CD4-positive, alpha-beta T cell treated with Interleukin-15 for 4 hours (primary cell): ENCODE measurements around the gene MME.

Source experiments
- DNase-seq: peaks from one replicate; pipeline ENCODE4 v3.0.0-alpha.2; 2020; ENCODE audit warnings: low spot score

Gene MME

DNA sequence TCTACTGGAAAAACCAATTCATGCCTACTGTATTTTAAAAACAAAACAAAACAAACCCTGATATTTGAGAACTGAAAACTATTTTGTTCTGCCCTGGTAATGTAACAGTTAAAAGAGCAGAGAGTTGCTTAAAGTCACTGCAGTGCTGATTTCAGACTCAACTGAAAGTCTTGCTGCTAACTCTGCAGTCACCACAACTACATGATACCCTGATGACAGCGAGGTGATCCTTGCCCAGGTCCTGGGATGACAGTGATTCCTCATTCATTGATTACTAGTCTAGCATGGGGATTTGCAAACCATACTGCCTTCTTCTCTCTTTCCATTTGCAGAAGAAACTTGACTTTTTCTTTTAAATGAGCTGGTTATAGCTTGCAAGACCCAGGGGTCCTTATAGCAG is 67.5 kb downstream of the MME start:
- no peak for DNase-seq

DNA sequence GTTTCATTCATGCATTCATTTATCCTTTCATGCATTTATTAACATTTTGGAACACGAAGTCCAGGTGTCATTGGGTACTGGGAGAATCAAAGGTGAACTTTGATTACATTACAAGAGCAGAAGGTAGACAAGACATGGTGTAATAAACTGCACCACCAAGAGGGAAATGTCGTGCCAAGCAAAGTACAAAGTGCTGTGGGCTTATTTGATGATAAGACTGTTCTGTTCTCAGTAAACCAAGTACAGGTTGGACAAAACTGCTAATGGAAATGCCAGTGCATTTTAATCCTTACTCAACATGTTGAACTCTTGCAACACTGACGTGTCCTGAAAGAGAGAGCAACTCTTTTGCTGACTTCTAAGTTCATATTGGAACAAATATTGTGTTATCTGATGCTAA is 69.4 kb downstream of the MME start:
- no peak for DNase-seq

DNA sequence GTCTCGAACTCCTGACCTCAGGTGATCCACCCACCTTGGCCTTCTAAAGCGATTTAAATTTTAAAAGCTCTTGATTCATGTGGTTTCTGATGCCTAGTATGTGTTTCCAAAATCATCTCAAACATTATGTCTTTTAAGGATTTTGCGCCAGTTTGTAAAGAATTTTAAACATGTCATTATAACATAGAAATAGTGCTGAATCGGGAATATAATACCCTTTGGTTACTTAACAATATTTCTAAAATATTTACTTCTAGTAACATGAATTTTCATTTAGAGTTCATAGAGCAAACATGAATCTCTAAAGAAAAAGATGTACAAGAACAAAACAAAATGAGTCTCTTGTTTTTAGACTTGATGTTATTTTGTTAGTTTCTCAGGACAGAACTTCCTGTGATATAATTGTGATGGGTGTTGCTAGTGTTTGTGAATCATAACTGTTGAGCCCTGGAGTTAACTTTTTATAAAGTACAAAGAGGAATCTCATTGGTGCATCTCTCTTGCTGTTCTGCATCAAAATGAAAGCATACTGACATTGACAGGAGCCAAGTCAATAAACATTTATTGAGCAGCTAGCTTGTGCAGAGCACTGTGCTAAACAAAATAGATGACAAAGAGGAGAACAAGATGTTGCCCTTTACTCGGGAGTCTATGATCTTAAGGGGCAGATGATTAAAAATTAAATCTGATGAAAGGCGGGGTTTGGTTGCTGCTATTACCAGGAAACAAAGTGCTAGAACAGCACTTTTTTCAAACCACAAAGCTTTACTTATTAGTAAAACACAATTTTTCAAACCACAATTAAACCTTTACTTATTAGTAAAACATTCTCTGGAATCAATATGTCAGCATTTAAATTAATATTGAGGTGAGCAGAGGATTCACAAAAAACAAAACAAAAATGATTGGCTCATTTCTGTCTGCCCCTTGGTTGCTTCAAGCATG is 73.4 kb downstream of the MME start:
- no peak for DNase-seq

DNA sequence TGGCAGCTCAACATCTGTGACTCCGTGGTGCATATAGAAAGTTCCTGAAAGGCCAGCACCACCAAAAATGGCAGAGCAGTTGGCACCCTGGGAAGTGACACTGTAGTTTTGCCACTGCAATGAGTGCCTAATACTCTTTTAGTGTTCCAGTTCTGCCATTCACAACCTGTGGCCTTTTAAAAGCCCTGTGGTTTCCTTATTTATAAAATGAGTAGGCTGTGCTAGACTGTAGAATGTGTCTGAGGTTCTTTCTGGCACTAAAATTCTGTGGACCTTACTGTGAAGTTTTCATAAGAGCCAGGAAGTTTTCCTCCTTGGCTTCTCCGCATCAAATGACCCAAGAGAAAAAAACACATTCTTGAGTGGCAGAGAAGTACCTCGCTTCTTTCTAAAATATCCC is 74.1 kb downstream of the MME start:
- no peak for DNase-seq

DNA sequence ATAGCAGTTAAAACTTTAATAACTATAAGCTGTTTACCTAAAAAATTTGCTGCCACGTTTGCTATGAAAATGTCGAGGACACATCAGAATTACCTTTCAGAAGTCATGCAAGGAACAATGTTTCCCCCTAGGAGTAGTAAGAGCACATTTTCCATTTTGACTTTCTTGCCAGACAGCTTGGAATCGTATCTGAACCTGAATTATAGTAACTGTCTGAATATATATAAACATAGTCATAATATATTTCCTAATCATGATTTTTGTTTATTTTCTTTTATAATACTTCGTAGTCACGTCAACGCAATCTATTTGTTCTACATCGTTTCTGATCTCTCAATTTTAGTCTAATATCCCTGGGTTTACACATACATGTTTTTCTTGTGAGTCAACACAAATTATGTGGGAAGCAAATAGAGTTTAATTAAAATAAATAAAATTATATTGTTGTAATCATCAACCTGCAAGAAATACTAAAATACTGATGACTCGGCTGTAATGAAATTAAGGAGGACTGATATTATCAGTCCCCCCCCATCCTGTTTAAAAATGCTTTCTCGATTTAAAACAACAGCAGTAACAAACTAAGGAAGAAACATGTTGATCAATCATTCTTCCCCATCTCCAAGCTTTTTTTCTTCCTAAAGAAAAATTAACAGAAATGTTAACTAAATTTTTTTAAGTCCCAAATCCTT is 78.4 kb downstream of the MME start:
- DNase-seq: no peak

DNA sequence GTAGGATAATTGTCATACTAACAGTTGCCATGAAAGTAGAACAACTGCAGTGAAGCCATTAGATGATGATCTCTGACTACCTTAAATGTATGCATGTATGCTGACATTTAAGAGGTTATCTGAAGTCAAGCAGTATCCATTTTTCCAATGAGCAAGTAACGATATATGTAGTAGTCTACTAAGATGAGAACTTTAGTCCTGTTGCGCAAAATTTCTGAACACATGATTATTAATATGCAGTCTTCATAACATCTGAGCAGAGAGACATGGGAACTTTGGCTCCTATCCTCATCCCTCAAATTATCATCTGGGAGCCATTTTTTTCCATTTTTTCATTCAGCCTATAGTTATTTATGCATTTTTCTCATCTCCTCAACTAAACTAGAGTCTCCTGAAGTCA is 79.2 kb downstream of the MME start:
- DNase-seq: no peak

DNA sequence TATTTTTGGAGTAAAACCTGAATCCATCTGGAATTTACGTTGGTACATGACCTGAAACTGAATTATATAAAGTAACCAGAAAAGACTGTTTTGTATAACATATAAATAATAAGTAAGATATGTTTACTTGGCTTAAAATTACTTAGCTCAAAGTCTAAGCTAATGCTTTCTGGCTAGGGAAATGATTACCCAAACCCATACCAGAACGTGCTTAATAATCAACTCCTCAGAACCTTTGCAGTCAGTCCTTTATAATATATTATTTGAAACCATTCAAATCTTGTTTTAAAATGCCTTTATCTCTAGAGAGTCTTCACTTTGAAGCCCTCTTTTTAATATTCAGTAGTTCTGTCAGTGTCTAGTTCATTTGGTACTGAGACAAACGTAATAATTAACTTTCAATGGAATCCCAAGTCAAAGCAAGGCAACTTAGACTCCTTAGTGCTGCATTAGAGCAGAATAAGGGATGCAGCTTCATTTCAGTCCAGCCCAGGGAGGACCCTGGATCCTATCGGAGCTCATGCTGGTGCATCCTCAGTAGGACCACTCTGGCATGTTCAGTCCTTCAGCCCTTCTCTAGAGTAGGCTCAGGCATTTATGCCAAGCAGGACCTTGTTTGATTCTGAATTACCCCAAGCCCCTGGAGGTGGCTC is 81.6 kb downstream of the MME start:
- DNase-seq: no peak

DNA sequence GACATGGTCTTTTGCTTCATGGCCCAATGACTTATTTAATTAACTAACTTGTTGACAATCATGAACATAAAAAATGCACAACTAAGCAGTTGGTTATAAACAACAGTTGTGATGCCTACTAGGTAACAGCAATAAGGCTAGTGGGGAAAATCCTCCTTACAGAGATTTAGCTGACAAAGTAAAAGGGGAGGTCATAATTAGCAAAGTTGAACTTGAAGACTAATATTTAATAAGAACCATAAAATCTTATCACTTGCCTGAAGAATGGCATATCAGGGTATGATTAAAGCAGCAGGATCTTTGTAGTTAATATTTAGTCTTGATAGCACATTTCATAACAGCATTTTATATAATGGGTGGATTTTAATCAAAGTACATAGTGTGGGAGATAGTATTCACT is 84.2 kb downstream of the MME start:
- no peak for DNase-seq

DNA sequence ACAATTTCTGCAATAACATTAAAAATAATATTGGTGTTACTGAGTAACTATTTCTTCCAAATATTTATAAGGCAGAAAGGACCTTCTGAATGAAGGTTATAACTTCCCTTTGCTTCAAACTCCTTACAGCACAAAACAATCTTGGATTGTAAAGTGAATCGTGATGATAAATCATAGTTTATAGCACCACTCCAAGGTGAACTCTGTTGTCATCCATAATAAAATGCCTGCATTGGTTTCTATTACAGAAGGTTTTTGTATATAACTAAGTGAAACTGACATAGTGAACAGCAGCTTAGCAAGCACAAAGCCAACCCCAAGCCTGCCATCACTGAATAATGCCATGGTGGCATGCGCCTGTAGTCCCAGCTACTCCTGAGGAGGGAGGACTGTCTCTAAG is 86.3 kb downstream of the MME start:
- no peak for DNase-seq

DNA sequence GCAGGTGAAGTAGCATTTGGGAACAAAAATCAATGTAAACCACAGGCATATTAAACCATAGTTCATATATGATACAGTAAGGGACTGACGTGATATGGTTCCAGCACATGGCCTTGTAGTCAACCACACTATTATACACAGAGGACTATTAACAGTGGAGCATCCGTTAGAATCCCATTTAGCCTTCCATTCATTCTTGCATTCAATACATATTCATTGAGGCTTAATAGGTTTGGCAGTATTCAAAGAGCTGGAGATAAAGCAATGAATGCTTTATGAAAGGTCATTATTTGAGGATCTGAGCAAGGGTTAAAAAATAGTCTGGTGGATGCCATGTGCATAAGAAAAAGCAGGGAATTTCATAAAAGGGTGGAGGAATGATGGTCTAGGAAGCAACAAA is 89.1 kb downstream of the MME start:
- no peak for DNase-seq

DNA sequence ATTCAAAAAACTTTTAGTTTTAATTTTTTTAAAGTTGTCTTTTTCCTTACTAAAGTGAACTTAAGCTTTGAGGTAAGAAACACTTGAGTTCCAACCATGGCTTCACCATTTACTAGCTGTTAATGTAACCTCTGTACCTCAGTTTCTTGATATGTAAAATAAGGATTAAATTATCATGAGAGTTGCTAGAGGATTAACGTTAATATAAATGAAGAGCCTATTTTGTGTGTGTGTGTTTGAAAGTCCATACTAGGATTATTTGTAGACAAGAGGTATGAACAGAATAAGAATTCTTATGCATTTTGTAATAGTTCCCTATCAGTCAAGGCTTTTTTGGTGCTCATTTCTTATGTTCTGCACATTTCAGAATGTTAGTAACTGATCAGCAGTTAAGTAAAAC is 93.7 kb downstream of the MME start:
- no peak for DNase-seq

DNA sequence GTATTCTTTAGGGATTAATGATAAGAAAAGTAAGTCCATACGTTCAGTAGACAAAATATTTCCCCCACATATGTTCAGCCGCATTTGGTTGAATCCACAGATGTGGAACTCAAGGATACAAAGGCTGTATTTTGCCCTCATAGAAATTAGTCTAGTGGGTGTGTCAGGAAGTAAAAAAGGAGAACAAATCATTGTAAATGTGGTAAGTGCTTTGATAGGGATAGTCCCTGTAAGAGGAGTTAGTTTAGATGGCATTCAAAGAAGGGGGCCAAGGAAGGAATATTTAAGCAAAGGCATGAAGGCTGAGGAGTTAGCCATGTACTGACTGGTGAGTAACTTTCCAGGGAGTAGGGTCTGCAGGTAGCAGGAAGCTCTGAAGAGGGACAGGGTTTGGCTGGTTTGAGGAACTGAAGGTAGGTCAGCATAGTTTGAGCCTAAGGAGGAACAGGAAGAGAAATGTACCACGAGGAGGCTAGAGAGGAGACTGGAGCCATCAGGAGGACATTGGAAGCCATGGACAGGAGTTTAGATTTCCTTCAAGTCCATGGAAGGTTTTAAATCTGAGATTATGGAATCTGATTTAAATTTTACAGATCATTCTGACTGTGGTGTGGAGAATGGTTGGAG is 98.8 kb downstream of the MME start:
- DNase-seq: no peak

DNA sequence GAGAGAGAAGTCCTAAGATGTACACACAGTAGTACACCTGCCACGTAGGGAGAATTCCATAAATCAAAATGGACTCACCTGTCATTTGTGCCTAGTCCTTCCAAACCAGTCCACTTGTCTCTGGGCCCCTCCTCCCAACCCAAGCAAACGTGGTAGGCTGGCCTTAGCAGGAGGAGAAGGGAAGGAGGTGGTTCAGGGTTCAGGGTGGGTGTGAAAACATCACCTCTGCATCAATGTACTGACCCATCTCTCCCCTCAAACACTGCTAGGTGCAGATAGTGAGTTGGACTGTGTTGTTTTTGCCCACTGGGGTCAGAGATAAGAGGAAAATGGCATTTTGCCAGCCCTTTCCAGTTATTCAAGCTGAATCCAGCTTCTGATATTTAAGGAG is 99.3 kb downstream of the MME start:
- DNase-seq: no peak

DNA sequence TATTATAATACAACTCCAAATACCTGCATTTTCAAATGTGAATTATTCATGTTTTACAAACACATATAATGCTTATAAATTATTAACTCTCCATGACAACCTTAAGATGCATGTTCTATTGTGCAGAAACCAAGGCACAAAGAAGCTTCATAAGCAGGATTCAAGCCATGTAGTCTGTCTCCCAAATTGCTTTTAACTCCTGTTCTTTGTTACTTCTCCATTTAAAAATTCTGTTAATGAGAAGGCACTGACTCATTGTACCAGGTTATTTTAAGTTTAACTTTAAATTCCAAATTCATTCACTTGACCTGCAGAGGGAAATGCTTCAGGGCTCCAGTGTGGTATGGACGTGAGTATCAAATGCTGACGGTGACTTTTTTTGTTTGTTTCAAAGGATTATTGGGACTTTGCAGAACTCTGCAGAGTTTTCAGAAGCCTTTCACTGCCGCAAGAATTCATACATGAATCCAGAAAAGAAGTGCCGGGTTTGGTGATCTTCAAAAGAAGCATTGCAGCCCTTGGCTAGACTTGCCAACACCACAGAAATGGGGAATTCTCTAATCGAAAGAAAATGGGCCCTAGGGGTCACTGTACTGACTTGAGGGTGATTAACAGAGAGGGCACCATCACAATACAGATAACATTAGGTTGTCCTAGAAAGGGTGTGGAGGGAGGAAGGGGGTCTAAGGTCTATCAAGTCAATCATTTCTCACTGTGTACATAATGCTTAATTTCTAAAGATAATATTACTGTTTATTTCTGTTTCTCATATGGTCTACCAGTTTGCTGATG is 100.0 kb downstream of the MME start:
- DNase-seq: no peak

DNA sequence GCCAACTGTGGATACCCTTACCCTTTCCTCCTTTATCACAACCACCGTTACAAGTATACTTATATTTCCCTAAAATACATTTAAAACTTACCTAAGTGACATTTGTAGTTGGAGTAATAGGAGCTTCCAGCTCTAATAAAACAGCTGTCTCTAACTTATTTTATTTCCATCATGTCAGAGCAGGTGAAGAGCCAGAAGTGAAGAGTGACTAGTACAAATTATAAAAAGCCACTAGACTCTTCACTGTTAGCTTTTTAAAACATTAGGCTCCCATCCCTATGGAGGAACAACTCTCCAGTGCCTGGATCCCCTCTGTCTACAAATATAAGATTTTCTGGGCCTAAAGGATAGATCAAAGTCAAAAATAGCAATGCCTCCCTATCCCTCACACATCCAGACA is 102.3 kb downstream of the MME start:
- no peak for DNase-seq

DNA sequence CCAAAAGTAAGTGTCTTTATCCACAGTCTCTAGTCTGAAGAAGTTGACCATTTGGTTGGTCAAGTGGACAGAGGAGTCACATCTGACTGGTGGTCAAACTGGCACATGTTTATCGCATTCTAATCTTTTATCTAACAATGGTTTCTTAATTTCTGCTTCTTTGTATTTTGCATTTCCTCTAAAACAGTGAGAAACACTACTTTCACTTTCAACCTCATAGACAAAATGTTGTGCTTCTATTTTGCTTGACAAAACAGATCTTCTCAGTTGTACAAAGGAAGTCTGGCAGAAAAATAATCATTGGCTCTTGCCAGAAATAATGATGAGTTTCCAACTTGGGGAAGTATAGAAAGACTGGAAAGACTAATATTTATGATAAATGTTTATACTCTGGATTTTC is 103.9 kb downstream of the MME start:
- no peak for DNase-seq

DNA sequence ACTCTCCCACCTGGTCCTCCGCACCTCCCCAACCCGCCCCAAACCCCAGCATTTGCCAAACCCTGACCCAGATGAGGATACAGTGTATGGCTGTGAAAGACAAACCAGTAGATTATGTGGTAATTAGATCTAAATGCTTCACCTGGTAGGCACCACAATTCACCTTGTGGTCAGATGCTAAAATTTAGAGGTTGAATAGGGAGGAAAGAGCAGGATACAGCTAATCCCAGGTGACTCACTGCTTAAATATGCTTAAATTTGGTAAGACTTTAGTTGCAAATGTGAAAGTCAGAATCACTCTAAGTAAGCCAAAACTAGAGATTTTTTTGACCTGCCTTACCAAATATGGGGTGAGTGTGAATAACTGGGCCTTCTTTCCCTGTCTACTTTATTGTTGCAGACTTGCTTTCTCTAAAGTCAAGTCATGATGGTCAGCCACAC is 105.5 kb downstream of the MME start:
- no peak for DNase-seq

DNA sequence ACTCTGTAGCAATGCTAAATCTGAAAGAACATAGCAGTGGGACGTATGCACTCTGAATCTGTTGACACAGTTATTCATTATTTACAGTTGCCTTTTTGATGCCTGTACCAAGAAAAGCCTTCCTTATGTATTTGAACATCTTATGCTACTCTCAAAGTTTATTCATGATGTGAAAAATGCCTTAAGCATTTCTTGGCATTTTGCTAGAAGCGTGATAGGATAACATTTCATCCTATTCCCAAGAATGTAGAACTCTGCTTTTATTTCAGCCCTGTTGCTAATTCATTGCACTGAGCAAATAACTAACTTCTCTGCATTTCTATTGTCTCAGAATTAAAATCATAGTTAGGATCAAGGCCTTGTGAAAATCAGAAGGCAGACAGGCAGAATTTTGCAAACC is 107.9 kb downstream of the MME start:
- no peak for DNase-seq

DNA sequence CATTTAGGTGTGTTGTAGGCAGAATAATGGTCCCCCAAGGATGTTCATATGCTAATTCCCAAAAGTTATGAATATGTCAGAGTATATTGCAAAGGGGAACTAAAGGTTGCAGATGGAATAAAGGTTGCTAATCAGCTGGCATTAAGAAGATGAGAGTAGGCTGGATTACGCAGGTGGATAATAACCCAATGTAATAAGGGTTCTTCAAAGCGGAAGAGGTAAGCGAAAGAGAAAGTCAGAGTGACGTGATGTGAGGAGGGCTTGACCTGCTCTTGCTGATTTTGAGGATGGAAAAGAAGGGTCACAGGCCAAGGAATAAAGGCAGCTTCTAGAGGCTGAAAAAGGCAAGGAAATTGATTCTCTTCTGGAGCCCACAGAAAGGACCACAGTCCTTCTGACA is 109.4 kb downstream of the MME start:
- DNase-seq: no peak

DNA sequence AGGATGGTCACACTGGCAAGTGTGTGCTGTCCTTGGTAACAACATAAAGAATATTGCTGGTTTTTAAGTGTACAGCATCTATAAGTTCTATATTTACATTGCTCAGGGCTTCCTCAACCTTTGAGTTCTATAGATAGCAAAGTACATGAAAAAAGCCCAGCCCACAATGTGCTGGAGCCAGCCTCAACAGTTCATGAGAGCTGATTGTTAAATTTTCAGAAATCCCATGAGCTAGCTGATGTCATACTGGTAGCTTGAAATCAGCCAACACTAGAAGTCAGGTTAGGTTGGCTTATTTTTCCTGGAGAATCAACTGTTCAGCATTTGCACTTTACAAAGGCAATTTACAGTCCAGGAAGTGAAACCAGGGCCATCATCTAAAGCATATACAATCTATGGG is 110.6 kb downstream of the MME start:
- no peak for DNase-seq

DNA sequence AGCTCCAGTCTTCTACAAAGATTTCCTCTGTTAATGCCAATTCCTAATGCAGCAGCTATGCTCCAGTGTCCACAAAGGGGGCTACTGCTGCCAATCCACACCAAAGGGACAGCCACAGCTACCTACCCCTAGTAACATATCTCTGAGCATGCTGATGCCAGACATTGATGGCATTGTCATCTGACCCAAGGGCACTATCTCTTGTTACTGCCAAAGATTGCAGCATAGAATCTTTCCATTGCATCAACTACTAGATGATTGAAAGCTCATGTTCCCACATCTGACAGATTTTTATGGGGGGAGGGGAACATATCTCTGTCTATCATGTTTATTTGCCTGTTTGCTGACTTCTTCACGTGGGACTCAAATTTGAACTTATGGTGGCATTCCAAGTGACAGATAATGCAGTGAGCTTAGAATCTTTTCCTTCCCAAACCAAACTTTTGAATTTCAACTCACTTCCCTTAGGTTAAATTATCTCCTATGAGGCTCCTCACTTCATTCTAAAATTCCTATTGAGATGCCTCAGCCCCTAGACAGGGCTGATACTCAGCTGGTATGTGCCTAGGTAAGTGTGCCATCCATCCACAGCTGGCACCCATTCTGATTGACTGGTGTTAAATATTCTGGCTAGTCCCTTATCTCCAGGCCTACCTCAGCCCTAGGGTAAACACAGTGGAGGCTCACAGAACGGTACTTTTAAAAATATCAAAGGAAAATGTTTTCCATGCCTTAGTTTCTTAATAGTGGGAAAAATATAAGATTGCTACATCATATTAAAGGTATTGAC is 113.0 kb downstream of the MME start:
- no peak for DNase-seq
